AG04449 (cell line): ENCODE data around the gene COL4A1.

Source experiments
- CTCF ChIA-PET: fragments of 350-600 bp; formaldehyde crosslinking; extraction: SDS; loops from one replicate; lab custom pipeline; 2021; ENCODE audit warnings: antibody characterized with exemption; lab: Yijun Ruan, JAX
- POLR2A ChIA-PET: fragments of 400-600, 350-600 bp; formaldehyde crosslinking; extraction: SDS; loops from one replicate; lab custom pipeline; 2020; ENCODE audit warnings: antibody characterized with exemption, inconsistent platforms; lab: Yijun Ruan, JAX
- DNase-seq: peaks from one replicate; pipeline ENCODE4 v3.0.0-alpha.2; 2010; ENCODE audit warnings: low read depth, low spot score
- H3K4me3 ChIP-seq: 2 replicates; pipeline ENCODE4 v1.5.1; 2011; ENCODE audit warnings: low read depth, mild to moderate bottlenecking, control low read depth, low read length
- TF ChIP-seq, protein P1 (sequence below): IDR thresholded peaks from one replicate; pipeline ENCODE4 v1.5.1; 2011; ENCODE audit warnings: mild to moderate bottlenecking, moderate library complexity, low read length, control low read depth, inconsistent platforms; ENCODE audit not compliant: insufficient read depth; ENCODE audit errors: missing control alignments

Gene COL4A1

DNA sequence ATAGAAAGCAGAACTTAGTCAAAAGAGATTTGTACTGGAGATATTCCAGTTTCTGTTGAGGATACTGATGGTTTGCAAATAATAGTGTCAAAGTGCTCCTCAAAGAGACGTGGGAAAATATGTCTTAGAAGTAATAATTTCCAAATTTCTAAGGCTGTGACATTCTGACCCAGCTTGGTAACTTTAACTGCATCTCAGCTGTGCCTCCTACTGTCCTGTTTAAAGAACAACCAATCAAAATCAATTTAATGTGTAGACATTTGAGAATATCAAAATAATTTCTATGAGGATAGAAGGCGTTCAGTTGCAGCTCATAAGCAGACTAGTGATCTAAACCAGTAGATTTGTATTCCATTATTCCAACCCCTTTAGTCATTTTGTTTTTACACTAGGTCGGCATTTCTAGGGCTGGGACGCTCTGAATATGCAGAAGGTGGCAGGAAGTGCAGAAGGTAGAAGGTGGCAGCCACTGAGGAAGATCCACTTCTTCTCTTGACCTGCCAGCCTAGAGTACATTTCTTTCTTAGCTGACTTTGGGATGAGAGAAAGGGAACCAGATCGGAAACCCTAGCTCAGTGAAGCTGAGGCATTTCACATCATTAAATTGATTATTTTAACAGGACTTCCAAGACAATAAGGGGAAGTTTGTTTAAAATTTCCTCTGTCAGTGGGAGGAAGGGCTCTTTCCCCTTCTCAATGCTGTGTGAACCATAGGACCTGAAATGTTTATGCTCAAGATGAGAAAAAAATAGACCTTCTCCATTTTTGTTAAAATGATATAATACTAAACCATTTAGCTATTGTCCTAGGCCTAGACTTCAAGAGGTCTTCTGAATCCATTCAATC is 67.5 kb downstream of the COL4A1 start:
- CTCF ChIA-PET = interaction anchor here (1.0 to 4.6 kb wide), 5 partner anchors 7 to 173 kb away, joined by 4 to 31 read pairs (median 5); no protein-coding TSS in a partner anchor
- H3K4me3 ChIP-seq = no peak overlapping the region
- POLR2A ChIA-PET = no interaction called here
- TF ChIP-seq, protein P1, sequence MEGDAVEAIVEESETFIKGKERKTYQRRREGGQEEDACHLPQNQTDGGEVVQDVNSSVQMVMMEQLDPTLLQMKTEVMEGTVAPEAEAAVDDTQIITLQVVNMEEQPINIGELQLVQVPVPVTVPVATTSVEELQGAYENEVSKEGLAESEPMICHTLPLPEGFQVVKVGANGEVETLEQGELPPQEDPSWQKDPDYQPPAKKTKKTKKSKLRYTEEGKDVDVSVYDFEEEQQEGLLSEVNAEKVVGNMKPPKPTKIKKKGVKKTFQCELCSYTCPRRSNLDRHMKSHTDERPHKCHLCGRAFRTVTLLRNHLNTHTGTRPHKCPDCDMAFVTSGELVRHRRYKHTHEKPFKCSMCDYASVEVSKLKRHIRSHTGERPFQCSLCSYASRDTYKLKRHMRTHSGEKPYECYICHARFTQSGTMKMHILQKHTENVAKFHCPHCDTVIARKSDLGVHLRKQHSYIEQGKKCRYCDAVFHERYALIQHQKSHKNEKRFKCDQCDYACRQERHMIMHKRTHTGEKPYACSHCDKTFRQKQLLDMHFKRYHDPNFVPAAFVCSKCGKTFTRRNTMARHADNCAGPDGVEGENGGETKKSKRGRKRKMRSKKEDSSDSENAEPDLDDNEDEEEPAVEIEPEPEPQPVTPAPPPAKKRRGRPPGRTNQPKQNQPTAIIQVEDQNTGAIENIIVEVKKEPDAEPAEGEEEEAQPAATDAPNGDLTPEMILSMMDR = no peak
- no peak for DNase-seq

DNA sequence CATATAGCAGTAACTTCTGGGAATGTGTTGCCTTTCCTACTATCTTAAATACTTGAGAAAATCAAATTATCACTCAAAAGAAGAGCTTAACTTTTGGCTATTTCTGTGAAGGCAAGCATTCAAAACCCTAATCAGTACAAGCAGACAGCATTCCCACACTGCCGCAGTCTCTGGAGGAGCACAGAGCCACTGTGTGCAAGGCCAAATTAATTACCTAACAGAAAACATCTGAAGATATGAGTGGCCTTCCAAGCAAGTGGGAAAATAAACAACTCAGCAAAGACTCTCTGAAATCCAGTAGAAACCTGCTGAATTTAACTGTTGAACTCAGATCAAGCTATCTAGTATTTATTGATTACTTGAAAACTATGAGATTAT is 68.2 kb downstream of the COL4A1 start:
- H3K4me3 ChIP-seq = no peak overlapping the region
- CTCF ChIA-PET = interaction anchor here (0.8 to 4.6 kb wide), 7 partner anchors 8 to 174 kb away, joined by 3 to 31 read pairs (median 4); no protein-coding TSS in a partner anchor
- POLR2A ChIA-PET = no interaction called here
- TF ChIP-seq, protein P1 = no peak
- DNase-seq = no peak

DNA sequence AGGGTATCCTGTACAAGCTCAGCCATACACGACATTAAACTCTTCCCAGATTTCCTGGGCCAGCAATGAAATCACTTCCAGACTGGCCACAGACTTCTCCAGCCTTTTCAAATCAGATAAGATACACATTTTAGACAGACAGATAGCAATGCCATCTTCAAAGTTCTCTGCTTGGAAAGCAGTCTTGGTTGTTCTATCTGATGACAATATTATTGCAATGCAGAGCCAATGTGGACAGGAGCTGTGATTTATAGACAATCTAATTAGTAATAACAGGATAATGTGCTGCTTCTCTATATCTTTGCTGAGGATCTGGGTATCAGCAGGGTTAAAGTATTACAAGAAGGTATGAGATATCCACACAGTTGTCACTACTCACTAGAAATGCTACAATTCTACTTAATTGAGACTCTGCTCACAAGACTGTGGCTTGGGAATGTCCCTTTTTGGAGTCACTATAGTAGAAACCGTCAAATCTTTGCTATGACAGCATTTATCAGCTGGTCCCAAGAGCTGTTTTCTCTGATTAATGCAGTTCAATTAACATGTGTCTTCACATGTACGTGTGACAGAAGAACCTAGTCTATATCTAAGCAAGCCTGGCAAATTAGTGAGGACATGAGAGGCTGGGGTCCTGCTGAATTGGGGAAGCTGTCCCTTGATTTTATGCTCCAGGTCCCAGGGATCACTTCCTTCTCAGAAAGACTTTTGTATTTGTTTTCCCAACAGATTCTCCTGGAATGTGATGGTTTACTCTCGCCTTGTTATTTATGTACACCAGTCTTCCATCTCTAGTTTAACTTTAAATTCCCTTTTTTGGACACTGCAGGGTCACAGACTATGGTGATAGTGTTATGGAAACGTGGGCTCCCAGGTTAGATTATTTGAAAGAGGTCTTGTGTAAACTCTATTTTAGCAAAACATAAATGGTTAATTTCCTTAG is 68.8 kb downstream of the COL4A1 start:
- H3K4me3 ChIP-seq = no peak overlapping the region
- no peak for DNase-seq
- POLR2A ChIA-PET = no interaction called here
- TF ChIP-seq, protein P1 = no peak
- CTCF ChIA-PET = interaction anchor here (0.8 to 4.6 kb wide), 7 partner anchors 9 to 216 kb away, joined by 3 to 31 read pairs (median 4); no protein-coding TSS in a partner anchor

DNA sequence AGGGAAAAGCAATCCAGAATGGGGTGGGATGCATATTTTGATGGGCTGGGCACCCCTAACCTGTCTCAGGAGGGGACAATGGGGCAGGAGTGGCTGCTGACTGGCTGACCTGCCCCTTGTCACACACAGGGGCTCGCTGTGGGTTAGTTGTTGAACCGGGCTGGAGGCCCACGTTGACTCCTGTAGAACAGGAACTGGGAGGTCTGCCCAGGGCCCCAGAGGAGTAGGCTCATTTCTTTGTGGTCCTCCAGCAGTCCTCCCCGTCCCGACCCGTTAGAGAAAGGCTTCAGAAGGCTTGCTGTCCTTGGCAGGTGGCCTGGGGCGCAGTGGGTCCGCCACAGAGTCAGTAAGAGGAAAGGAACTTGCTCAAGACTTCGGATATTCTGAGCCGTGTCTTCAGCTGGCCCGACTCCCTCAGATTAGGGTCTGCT is 70.1 kb downstream of the COL4A1 start:
- TF ChIP-seq, protein P1 = no peak
- DNase-seq = no peak
- ChIA-PET POLR2A (no interaction called here), CTCF (interaction anchor here (4.6 kb wide), 1 partner anchor 10 kb away, joined by 31 read pairs; no protein-coding TSS in a partner anchor)
- no peak overlapping the region for H3K4me3 ChIP-seq

DNA sequence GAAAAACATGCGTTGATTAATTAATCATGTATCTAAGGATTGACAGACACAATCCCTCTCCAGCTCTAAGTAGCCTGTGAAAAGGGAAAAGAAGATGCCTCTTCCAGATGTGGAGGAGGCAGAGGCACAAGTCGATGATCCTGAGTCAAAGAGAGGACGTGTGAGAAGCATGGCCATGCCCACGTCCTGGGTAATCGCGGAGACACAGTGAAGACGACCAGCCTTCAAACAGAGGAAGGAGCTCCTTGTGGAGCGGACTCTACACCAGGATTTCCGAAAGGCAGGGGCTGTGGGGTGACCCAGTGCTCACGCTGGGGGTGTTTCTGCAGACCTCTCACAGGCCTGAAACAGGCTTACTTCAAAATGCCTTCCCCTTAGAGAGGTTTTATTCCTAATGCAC is 70.5 kb downstream of the COL4A1 start:
- no peak overlapping the region for H3K4me3 ChIP-seq
- TF ChIP-seq, protein P1 = no peak
- POLR2A ChIA-PET = no interaction called here
- CTCF ChIA-PET = interaction anchor here (1.2 to 4.6 kb wide), 2 partner anchors 10 to 15 kb away, joined by 3 to 31 read pairs; no protein-coding TSS in a partner anchor
- DNase-seq = no peak

DNA sequence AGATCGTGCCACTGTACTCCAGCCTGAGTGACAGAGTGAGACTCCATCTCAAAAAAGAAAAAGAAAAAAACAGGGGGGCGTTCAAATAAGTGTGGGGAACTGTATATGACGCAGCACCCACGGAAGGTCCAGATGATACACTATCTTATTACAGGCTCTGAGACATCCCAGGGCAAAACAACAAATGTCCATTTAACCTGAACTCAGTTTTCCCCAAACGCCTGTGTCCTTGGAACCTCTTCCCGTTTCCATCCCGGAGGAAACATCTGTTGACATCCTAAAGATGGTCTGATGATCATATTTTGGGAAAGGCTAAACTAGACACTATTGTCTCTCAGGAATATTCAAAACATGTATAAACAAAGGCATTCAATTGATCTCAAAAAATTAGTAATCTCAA is 72.4 kb downstream of the COL4A1 start:
- H3K4me3 ChIP-seq = no peak overlapping the region
- no peak for DNase-seq
- CTCF ChIA-PET = interaction anchor here (1.4 to 4.1 kb wide), 3 partner anchors 11 to 73 kb away, joined by 3 to 26 read pairs (median 4); partner anchors contain the start of genes COL4A1 and COL4A2
- TF ChIP-seq, protein P1 = no peak
- POLR2A ChIA-PET = no interaction called here
